IMR-90 (cell line): Measurements from ENCODE around the gene PRLH.

ENCODE experiments used
- POLR2A ChIP-seq: IDR thresholded peaks from 2 replicates; pipeline ENCODE4 v1.6.1; 2012; ENCODE audit warnings: mild to moderate bottlenecking, low read depth, low read length
- RFX5 ChIP-seq: IDR thresholded peaks from 2 replicates; pipeline ENCODE4 v1.8.0; 2012; ENCODE audit warnings: low read depth, mild to moderate bottlenecking, low read length, moderate library complexity
- TF ChIP-seq, protein P1 (sequence below): conservative IDR thresholded peaks from 2 replicates; pipeline ENCODE4 v1.5.1; 2012; ENCODE audit warnings: mild to moderate bottlenecking, low read depth, low read length, improper control_type of control experiment

DNA sequence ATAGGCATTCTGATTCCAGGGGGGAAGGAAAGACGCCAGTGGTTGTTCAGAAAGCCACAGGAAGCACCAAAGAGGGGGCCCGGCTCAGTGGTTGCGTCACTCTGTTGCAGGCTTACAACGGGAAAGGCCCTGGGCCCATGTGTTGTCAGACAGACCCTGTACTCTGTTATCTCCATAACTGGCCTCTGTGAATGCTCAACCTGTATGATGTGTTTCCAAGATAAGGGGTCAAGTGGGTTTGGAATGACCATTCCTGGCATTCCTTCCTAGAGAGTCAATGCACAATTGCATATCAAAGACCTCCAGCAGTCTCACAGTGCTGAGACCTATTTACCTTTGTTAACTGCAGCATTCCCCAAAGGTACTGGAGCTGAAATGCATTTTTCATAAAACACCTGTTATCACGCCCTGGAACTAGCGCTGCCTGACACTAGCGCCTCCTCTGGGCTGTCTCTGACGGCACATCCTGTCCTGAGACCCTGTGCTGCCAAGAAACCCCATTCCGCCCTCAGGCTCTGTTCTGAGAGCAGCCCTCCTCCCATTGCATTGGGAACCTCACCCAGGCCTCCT, 47.9 kb downstream of the PRLH start:
- TF ChIP-seq, protein P1, sequence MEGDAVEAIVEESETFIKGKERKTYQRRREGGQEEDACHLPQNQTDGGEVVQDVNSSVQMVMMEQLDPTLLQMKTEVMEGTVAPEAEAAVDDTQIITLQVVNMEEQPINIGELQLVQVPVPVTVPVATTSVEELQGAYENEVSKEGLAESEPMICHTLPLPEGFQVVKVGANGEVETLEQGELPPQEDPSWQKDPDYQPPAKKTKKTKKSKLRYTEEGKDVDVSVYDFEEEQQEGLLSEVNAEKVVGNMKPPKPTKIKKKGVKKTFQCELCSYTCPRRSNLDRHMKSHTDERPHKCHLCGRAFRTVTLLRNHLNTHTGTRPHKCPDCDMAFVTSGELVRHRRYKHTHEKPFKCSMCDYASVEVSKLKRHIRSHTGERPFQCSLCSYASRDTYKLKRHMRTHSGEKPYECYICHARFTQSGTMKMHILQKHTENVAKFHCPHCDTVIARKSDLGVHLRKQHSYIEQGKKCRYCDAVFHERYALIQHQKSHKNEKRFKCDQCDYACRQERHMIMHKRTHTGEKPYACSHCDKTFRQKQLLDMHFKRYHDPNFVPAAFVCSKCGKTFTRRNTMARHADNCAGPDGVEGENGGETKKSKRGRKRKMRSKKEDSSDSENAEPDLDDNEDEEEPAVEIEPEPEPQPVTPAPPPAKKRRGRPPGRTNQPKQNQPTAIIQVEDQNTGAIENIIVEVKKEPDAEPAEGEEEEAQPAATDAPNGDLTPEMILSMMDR, result no peak
- TF ChIP-seq POLR2A (no peak), RFX5 (no peak)
